GM23338 (cell line): ENCODE results near the gene DHFR. TPM values are rescaled to one million over a fixed set of nuclear protein-coding genes. Genes with fewer than 3 reads are reported as not detected.

Experiments used
- ATAC-seq: fragments of 200-7000 bp; cut with Tn5 transposase; 3 replicates; pipeline ENCODE4 v1.9.1; 2020
- DNase-seq: peaks from one replicate; pipeline ENCODE4 v3.0.0-alpha.2; 2015; ENCODE audit warnings: low spot score
- H2AFZ ChIP-seq: fragments of 200-600 bp; sonication (generic); 2 replicates; pipeline ENCODE4 v1.8.0; 2016; ENCODE audit warnings: antibody characterized with exemption, mild to moderate bottlenecking, moderate library complexity
- H3F3A ChIP-seq: fragments of 200-600 bp; sonication (generic); replicated peaks from 2 replicates; pipeline ENCODE4 v1.8.0; 2017; ENCODE audit warnings: antibody characterized with exemption, mixed run types, low read depth
- H3K27ac ChIP-seq: fragments of 200-600 bp; sonication (generic); 2 replicates; pipeline ENCODE4 v1.6.1; 2016; ENCODE audit warnings: low read depth
- H3K27me3 ChIP-seq: fragments of 200-600 bp; sonication (generic); 2 replicates; pipeline ENCODE4 v1.8.0; 2016; ENCODE audit warnings: mild to moderate bottlenecking, mixed run types, moderate library complexity; ENCODE audit not compliant: insufficient read depth
- H3K36me3 ChIP-seq: fragments of 200-600 bp; sonication (generic); 2 replicates; pipeline ENCODE4 v1.8.0; 2016; ENCODE audit warnings: mild to moderate bottlenecking; ENCODE audit not compliant: insufficient read depth
- H3K4me1 ChIP-seq: fragments of 200-600 bp; sonication (generic); 2 replicates; pipeline ENCODE4 v1.8.0; 2016; ENCODE audit warnings: mild to moderate bottlenecking, moderate library complexity; ENCODE audit not compliant: insufficient read depth
- H3K4me2 ChIP-seq: fragments of 200-600 bp; sonication (generic); 2 replicates; pipeline ENCODE4 v1.7.1; 2017; ENCODE audit warnings: mixed run types
- H3K4me3 ChIP-seq: fragments of 200-600 bp; sonication (generic); 2 replicates; pipeline ENCODE4 v1.6.1; 2016; ENCODE audit warnings: mixed run types
- H3K79me2 ChIP-seq: fragments of 200-600 bp; sonication (generic); replicated peaks from 2 replicates; pipeline ENCODE4 v1.8.0; 2017; ENCODE audit warnings: mild to moderate bottlenecking; ENCODE audit not compliant: insufficient read depth
- H3K9me2 ChIP-seq: fragments of 200-600 bp; sonication (generic); 2 replicates; pipeline ENCODE4 v1.8.0; 2017; ENCODE audit not compliant: insufficient read depth
- H4K20me1 ChIP-seq: fragments of 200-600 bp; sonication (generic); replicated peaks from 2 replicates; pipeline ENCODE4 v1.8.0; 2017; ENCODE audit warnings: mild to moderate bottlenecking; ENCODE audit not compliant: insufficient read depth
- H3K27ac Mint-ChIP-seq: 2 replicates; pipeline ENCODE4 v1.8.0; 2020; ENCODE audit warnings: inconsistent platforms, mild to moderate bottlenecking, moderate library complexity, mixed read lengths
- H3K27me3 Mint-ChIP-seq: 3 replicates; pipeline ENCODE4 v1.8.0; 2022; ENCODE audit warnings: low read depth, mild to moderate bottlenecking, moderate library complexity, mixed read lengths, inconsistent platforms; ENCODE audit not compliant: insufficient read depth, poor library complexity
- H3K36me3 Mint-ChIP-seq: 3 replicates; pipeline ENCODE4 v1.8.0; 2021; ENCODE audit warnings: low read depth, mild to moderate bottlenecking, inconsistent platforms, moderate library complexity, mixed read lengths
- H3K4me1 Mint-ChIP-seq: 3 replicates; pipeline ENCODE4 v1.8.0; 2020; ENCODE audit warnings: mild to moderate bottlenecking, inconsistent platforms, mixed read lengths
- H3K4me3 Mint-ChIP-seq: 3 replicates; pipeline ENCODE4 v1.8.0; 2021; ENCODE audit warnings: moderate library complexity, mild to moderate bottlenecking, inconsistent platforms, mixed read lengths
- H3K9me3 Mint-ChIP-seq: 3 replicates; pipeline ENCODE4 v1.8.0; 2020; ENCODE audit warnings: moderate library complexity, mild to moderate bottlenecking, inconsistent platforms, mixed read lengths
- CREB1 ChIP-seq: fragments of 250-450 bp; sonication (Bioruptor Pico); IDR thresholded peaks from 2 replicates; pipeline ENCODE4 v1.5.0; 2020; ENCODE audit warnings: low read depth, mild to moderate bottlenecking, moderate library complexity
- CTCF ChIP-seq, 2 experiments: fragments of 200-600 bp in 1 of 2; sonication (generic) in 1 of 2; conservative IDR thresholded peaks; 2 replicates each; pipeline versions ENCODE4 v1.5.1 to v1.6.1; 2016 to 2017; ENCODE audit warnings: antibody characterized with exemption in 2 of 2, low read depth in 2 of 2, mild to moderate bottlenecking in 2 of 2, moderate library complexity in 1 of 2
- ETS1 ChIP-seq: IDR thresholded peaks from 2 replicates; pipeline ENCODE4 v1.6.1; 2016; ENCODE audit warnings: antibody characterized with exemption
- EZH2 ChIP-seq: fragments of 200-600 bp; sonication (generic); IDR thresholded peaks from one replicate; pipeline ENCODE4 v1.8.0; 2017; ENCODE audit warnings: antibody characterized with exemption, mild to moderate bottlenecking, low read depth; ENCODE audit not compliant: unreplicated experiment
- EZH2phosphoT487 ChIP-seq: fragments of 200-600 bp; sonication (generic); IDR thresholded peaks from one replicate; pipeline ENCODE4 v1.8.1; 2018; ENCODE audit warnings: antibody characterized with exemption; ENCODE audit not compliant: unreplicated experiment
- JUNB ChIP-seq: IDR thresholded peaks from one replicate; pipeline ENCODE4 v1.6.1; 2016; ENCODE audit warnings: antibody characterized with exemption; ENCODE audit not compliant: unreplicated experiment
- NANOG ChIP-seq: IDR thresholded peaks from 2 replicates; pipeline ENCODE4 v1.6.1; 2016; ENCODE audit warnings: antibody characterized with exemption, borderline replicate concordance
- POLR2AphosphoS5 ChIP-seq: IDR thresholded peaks from 2 replicates; pipeline ENCODE4 v1.6.1; 2016; ENCODE audit warnings: antibody characterized with exemption, low read depth
- REST ChIP-seq: IDR thresholded peaks from one replicate; pipeline ENCODE4 v1.6.1; 2018; ENCODE audit warnings: antibody characterized with exemption; ENCODE audit not compliant: unreplicated experiment
- STAT1 ChIP-seq: IDR thresholded peaks from one replicate; pipeline ENCODE4 v1.6.1; 2016; ENCODE audit warnings: antibody characterized with exemption; ENCODE audit not compliant: unreplicated experiment
- ZNF114 ChIP-seq: fragments of 250-450 bp; sonication (Bioruptor Pico); IDR thresholded peaks from 2 replicates; pipeline ENCODE4 v1.5.0; 2020; ENCODE audit warnings: mild to moderate bottlenecking, moderate library complexity
- ZNF331 ChIP-seq: fragments of 250-450 bp; sonication (Bioruptor Pico); IDR thresholded peaks from 2 replicates; pipeline ENCODE4 v1.5.0; 2020; ENCODE audit warnings: low read depth, mild to moderate bottlenecking, moderate library complexity
- polyA plus RNA-seq: library from polyadenylated mRNA; unstranded; fragments of >200 nt; fragmentation: Nextera tagmentation; extraction: Ambion mirVana; gene quantifications from 2 replicates; pipeline ENCODE4 v1.2.1, GENCODE V29; 2016
- total RNA-seq: library from RNA; depleted of rRNA; stranded (reverse); fragments of >200 nt; shearing (Covaris generic); gene quantifications from 2 replicates; pipeline ENCODE4 v1.2.3, GENCODE V29; 2014
- TF ChIP-seq, protein P1 (sequence below): fragments of 250-450 bp; sonication (Bioruptor Pico); IDR thresholded peaks from 2 replicates; pipeline ENCODE4 v1.5.0; 2020; ENCODE audit warnings: mild to moderate bottlenecking, moderate library complexity

DHFR gene
- total and polyA plus RNA-seq, 2 experiments from 2014 or later: 56.2 to 95.6 TPM

DNA sequence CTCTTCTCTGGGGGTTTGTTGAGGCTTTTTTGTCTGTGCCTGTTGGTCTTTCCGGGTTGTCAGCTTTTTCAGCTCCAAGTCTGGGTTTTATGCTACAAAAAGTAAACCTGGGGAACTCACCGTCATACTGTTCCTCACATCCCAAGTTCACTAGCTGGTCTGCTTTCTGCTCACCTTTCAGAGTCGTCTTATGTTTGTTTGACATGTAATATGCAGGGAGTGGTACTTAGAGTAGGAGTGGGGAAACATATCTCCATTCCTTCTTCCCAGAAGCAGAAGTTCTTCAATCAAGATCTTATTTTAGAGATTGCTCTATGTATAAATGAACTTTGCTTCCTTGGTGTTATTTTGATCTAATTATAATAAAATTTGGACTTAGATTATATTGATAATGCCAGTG lies 41.7 kb upstream of the DHFR start:
- H3K36me3 Mint-ChIP-seq: no peaks in the 10 kb centered on the region; the same call in 2 of the 3 replicates
- Histone ChIP-seq H2AFZ (no peak overlapping the region), H3K4me2 (no peak overlapping the region), H3K27ac (no peak overlapping the region), H3F3A (no peaks in the 10 kb centered on the region), H3K4me1 (peaks cover 4% of the 10 kb centered on the region; the same call in 1 of the 2 replicates), H3K4me3 (no peak overlapping the region), H3K36me3 (0 out of 2 replicates have a peak, but pooled peaks cover 4% of the 10 kb centered on the region), H4K20me1 (no peaks in the 10 kb centered on the region), H3K27me3 (no peaks in the 10 kb centered on the region), H3K9me2 (no peaks in the 10 kb centered on the region), H3K79me2 (no peaks in the 10 kb centered on the region)
- peaks cover 2% of the 10 kb centered on the region; the same call in 2 of the 3 replicates for H3K4me1 Mint-ChIP-seq
- no peak for ATAC-seq
- no peak overlapping the region for H3K4me3 Mint-ChIP-seq
- H3K9me3 Mint-ChIP-seq: no peaks in the 10 kb centered on the region
- H3K27ac Mint-ChIP-seq: no peak overlapping the region
- no peaks in the 10 kb centered on the region for H3K27me3 Mint-ChIP-seq
- no peak for DNase-seq
- no peak for TF ChIP-seq JUNB
- TF ChIP-seq POLR2AphosphoS5: no peak
- no peak for TF ChIP-seq CREB1 (CRISPR knock-in tag)
- no peak for TF ChIP-seq ETS1
- TF ChIP-seq REST: no peak
- no peak for TF ChIP-seq STAT1
- TF ChIP-seq CTCF (conservative IDR thresholded peaks at IDR 0.05; ENCODE audit: low read depth in 2 of 2): no peak
- TF ChIP-seq ZNF114 (CRISPR knock-in tag): no peak
- TF ChIP-seq, protein P1, sequence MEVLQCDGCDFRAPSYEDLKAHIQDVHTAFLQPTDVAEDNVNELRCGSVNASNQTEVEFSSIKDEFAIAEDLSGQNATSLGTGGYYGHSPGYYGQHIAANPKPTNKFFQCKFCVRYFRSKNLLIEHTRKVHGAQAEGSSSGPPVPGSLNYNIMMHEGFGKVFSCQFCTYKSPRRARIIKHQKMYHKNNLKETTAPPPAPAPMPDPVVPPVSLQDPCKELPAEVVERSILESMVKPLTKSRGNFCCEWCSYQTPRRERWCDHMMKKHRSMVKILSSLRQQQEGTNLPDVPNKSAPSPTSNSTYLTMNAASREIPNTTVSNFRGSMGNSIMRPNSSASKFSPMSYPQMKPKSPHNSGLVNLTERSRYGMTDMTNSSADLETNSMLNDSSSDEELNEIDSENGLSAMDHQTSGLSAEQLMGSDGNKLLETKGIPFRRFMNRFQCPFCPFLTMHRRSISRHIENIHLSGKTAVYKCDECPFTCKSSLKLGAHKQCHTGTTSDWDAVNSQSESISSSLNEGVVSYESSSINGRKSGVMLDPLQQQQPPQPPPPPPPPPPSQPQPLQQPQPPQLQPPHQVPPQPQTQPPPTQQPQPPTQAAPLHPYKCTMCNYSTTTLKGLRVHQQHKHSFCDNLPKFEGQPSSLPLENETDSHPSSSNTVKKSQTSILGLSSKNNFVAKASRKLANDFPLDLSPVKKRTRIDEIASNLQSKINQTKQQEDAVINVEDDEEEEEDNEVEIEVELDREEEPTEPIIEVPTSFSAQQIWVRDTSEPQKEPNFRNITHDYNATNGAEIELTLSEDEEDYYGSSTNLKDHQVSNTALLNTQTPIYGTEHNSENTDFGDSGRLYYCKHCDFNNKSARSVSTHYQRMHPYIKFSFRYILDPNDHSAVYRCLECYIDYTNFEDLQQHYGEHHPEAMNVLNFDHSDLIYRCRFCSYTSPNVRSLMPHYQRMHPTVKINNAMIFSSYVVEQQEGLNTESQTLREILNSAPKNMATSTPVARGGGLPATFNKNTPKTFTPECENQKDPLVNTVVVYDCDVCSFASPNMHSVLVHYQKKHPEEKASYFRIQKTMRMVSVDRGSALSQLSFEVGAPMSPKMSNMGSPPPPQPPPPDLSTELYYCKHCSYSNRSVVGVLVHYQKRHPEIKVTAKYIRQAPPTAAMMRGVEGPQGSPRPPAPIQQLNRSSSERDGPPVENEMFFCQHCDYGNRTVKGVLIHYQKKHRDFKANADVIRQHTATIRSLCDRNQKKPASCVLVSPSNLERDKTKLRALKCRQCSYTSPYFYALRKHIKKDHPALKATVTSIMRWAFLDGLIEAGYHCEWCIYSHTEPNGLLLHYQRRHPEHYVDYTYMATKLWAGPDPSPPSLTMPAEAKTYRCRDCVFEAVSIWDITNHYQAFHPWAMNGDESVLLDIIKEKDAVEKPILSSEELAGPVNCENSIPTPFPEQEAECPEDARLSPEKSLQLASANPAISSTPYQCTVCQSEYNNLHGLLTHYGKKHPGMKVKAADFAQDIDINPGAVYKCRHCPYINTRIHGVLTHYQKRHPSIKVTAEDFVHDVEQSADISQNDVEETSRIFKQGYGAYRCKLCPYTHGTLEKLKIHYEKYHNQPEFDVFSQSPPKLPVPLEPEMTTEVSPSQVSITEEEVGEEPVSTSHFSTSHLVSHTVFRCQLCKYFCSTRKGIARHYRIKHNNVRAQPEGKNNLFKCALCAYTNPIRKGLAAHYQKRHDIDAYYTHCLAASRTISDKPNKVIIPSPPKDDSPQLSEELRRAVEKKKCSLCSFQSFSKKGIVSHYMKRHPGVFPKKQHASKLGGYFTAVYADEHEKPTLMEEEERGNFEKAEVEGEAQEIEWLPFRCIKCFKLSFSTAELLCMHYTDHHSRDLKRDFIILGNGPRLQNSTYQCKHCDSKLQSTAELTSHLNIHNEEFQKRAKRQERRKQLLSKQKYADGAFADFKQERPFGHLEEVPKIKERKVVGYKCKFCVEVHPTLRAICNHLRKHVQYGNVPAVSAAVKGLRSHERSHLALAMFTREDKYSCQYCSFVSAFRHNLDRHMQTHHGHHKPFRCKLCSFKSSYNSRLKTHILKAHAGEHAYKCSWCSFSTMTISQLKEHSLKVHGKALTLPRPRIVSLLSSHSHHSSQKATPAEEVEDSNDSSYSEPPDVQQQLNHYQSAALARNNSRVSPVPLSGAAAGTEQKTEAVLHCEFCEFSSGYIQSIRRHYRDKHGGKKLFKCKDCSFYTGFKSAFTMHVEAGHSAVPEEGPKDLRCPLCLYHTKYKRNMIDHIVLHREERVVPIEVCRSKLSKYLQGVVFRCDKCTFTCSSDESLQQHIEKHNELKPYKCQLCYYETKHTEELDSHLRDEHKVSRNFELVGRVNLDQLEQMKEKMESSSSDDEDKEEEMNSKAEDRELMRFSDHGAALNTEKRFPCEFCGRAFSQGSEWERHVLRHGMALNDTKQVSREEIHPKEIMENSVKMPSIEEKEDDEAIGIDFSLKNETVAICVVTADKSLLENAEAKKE: no peak
- TF ChIP-seq ZNF331 (CRISPR knock-in tag): no peak
- TF ChIP-seq EZH2: no peak
- TF ChIP-seq EZH2phosphoT487: no peak
- TF ChIP-seq NANOG: no peak
